ENCODE measurements around the gene HDAC9.

- no peak for TF ChIP-seq POLR2A (IDR thresholded peaks at IDR 0.05)
- no peak for TF ChIP-seq CTCF (IDR thresholded peaks at IDR 0.05 in 4 of 5, conservative IDR thresholded peaks at IDR 0.05 in 1 of 5)
These were observed 421.3 kb downstream of the HDAC9 start for GRCh38 chr7:18916826-18917225.
